CD14-positive monocyte (primary cell): Measurements from ENCODE around the gene FNDC11. TPM values are rescaled to one million over a fixed set of nuclear protein-coding genes. Genes with fewer than 3 reads are reported as not detected.
A peak's percentile ranks its signal among the peaks of the same experiment; 100 is the strongest.

Experiments
- DNase-seq, 3 donors: peaks; one replicate each; pipeline ENCODE4 v3.0.0-alpha.2; 2011 to 2022
- H2AFZ ChIP-seq: 2 replicates; pipeline ENCODE4 v1.6.0; 2012; ENCODE audit warnings: mild to moderate bottlenecking, low read depth, low read length, inconsistent platforms; ENCODE audit not compliant: insufficient read depth, poor library complexity, severe bottlenecking
- H3K27ac ChIP-seq, 2 donors: 1 replicate in 1 of 2; 2 replicates in 1 of 2; pipeline ENCODE4 v1.5.1; 2012 to 2013; ENCODE audit warnings: low read length in 2 of 2, control low read depth in 1 of 2, inconsistent platforms in 1 of 2, low read depth in 1 of 2, mild to moderate bottlenecking in 1 of 2
- H3K27me3 ChIP-seq, 2 donors: one replicate each; pipeline versions ENCODE4 v1.6.0 to v1.6.1; 2011 to 2013; ENCODE audit warnings: low read length in 2 of 2; ENCODE audit not compliant: control insufficient read depth in 2 of 2, insufficient read depth in 2 of 2
- H3K36me3 ChIP-seq, 2 donors: replicated peaks in 1 of 2; 1 replicate in 1 of 2; 2 replicates in 1 of 2; pipeline versions ENCODE4 v1.5.1 to v1.6.1; 2012 to 2013; ENCODE audit warnings: low read length in 2 of 2, control low read depth in 1 of 2, inconsistent platforms in 1 of 2, mild to moderate bottlenecking in 1 of 2; ENCODE audit not compliant: insufficient read depth in 2 of 2, control insufficient read depth in 1 of 2
- H3K4me1 ChIP-seq, 2 donors: 1 replicate in 1 of 2; 2 replicates in 1 of 2; pipeline versions ENCODE4 v1.5.1 to v1.6.1; 2012 to 2013; ENCODE audit warnings: low read length in 2 of 2, control low read depth in 1 of 2, inconsistent platforms in 1 of 2, mild to moderate bottlenecking in 1 of 2, moderate library complexity in 1 of 2; ENCODE audit not compliant: insufficient read depth in 2 of 2, control insufficient read depth in 1 of 2
- H3K4me2 ChIP-seq: replicated peaks from 2 replicates; pipeline ENCODE3; 2012; ENCODE audit warnings: low read length, moderate library complexity, mild to moderate bottlenecking; ENCODE audit not compliant: poor library complexity, severe bottlenecking; ENCODE audit errors: extremely low read depth
- H3K4me3 ChIP-seq, 3 experiments: fragments of 200-600 bp in 1 of 3; sonication (generic) in 1 of 3; replicated peaks in 1 of 3; 1 replicate in 2 of 3; 2 replicates in 1 of 3; pipeline ENCODE4 v1.5.1; 2011 to 2013; ENCODE audit warnings: low read length in 3 of 3, mild to moderate bottlenecking in 3 of 3, control low read depth in 2 of 3, low read depth in 2 of 3, inconsistent platforms in 1 of 3, moderate library complexity in 1 of 3
- H3K79me2 ChIP-seq: 2 replicates; pipeline ENCODE4 v1.6.0; 2012; ENCODE audit warnings: mild to moderate bottlenecking, control low read depth, inconsistent platforms, low read length, moderate library complexity; ENCODE audit not compliant: insufficient read depth
- H3K9ac ChIP-seq: 2 replicates; pipeline ENCODE4 v1.6.0; 2017; ENCODE audit warnings: low read length, mild to moderate bottlenecking; ENCODE audit not compliant: insufficient read depth, poor library complexity, severe bottlenecking
- H3K9me3 ChIP-seq, 2 donors: replicated peaks in 1 of 2; 1 replicate in 1 of 2; 2 replicates in 1 of 2; pipeline versions ENCODE4 v1.5.1 to v1.6.1; 2012 to 2013; ENCODE audit warnings: low read length in 2 of 2, control low read depth in 1 of 2; ENCODE audit not compliant: control insufficient read depth in 1 of 2, insufficient read depth in 1 of 2
- H4K20me1 ChIP-seq: 2 replicates; pipeline ENCODE4 v1.6.0; 2012; ENCODE audit warnings: mild to moderate bottlenecking, low read length, control low read depth, moderate library complexity; ENCODE audit not compliant: insufficient read depth
- H3K27ac Mint-ChIP-seq, 7 donors: one replicate each; pipeline ENCODE4 v1.8.0; 2020; ENCODE audit warnings: mild to moderate bottlenecking in 7 of 7, mixed read lengths in 7 of 7, moderate library complexity in 6 of 7, inconsistent platforms in 2 of 7
- H3K27me3 Mint-ChIP-seq, 3 donors: one replicate each; pipeline ENCODE4 v1.8.0; 2021 to 2022; ENCODE audit warnings: low read depth in 3 of 3, mild to moderate bottlenecking in 3 of 3, mixed read lengths in 3 of 3, moderate library complexity in 3 of 3, inconsistent platforms in 1 of 3
- H3K36me3 Mint-ChIP-seq, 2 donors: one replicate each; pipeline ENCODE4 v1.8.0; 2020; ENCODE audit warnings: mixed read lengths in 2 of 2, inconsistent platforms in 1 of 2, mild to moderate bottlenecking in 1 of 2
- H3K4me1 Mint-ChIP-seq: one replicate; pipeline ENCODE4 v1.8.0; 2020; ENCODE audit warnings: mild to moderate bottlenecking, mixed read lengths
- H3K4me3 Mint-ChIP-seq, 2 donors: one replicate each; pipeline ENCODE4 v1.8.0; 2020; ENCODE audit warnings: mild to moderate bottlenecking in 2 of 2, mixed read lengths in 2 of 2, moderate library complexity in 1 of 2
- H3K9me3 Mint-ChIP-seq, 7 donors: one replicate each; pipeline ENCODE4 v1.8.0; 2020 to 2022; ENCODE audit warnings: mixed read lengths in 7 of 7, mild to moderate bottlenecking in 6 of 7, moderate library complexity in 6 of 7, inconsistent platforms in 2 of 7
- CTCF ChIP-seq: fragments of 200-600 bp; IDR thresholded peaks from one replicate; pipeline ENCODE4 v1.8.0; 2022; ENCODE audit warnings: antibody characterized with exemption, mild to moderate bottlenecking
- WGBS: methylation state at CpG from one replicate; pipeline ENCODE4 v1.1.5; 2013; ENCODE audit warnings: missing lambda C conversion rate; ENCODE audit not compliant: insufficient coverage; 5-methylcytosine and 5-hydroxymethylcytosine counted together
- intact Hi-C, 2 donors: fragments of 100-400 bp; cut with micrococcal nuclease; formaldehyde crosslinking; loops; one replicate each; pipeline versions ENCODE4 v1.15.0 to v1.15.1; 2023
- polyA plus RNA-seq, 3 donors: library from polyadenylated mRNA; depleted of rRNA in 1 of 3; unstranded in 2 of 3; stranded (reverse) in 1 of 3; fragments of 300-500 nt in 2 of 3; fragments of >200 nt in 1 of 3; fragmentation: Illumina TruSeq in 2 of 3; gene quantifications; 1 replicate in 2 of 3; 2 replicates in 1 of 3; pipeline ENCODE4 v1.2.3, GENCODE V29; 2012 to 2021

FNDC11 gene
- polyA plus RNA-seq, 3 donors: 0.23 TPM; not detected in 2

DNA sequence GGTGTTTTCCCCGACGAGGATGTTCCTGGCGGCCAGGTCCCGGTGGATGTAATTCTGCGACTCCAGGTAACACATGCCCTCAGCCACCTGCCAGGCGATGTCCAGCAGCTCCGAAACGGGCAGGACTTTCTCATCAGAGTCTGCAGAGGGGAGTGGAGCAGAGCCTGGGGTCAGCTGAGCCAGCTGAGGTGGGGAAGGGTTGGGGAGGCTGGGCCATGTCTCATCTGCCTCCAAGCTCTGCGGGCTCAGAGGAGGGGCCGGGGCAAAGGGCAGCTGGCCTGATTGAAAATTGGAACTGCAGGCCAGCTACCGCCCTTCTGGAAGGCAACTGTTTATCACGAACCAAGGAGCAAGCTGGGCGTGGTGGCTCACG is 23.2 kb upstream of the FNDC11 start:
- Mint-ChIP-seq H3K9me3 (peaks cover 0 to 3% (median 0%) of the 10 kb centered on the region in 7 donors), H3K4me3 (no peak overlapping the region), H3K27ac (peak overlapping the region in 1 of 7 donors; percentile 54), H3K27me3 (peaks cover 7 to 26% (median 13%) of the 10 kb centered on the region in 3 donors), H3K4me1 (peaks cover 7% of the 10 kb centered on the region), H3K36me3 (no peaks in the 10 kb centered on the region)
- Histone ChIP-seq H3K4me3 (no peak overlapping the region), H3K4me1 (peaks cover 5 to 8% of the 10 kb centered on the region in 2 donors), H4K20me1 (no peaks in the 10 kb centered on the region), H2AFZ (no peak overlapping the region), H3K79me2 (no peaks in the 10 kb centered on the region), H3K9ac (no peak overlapping the region), H3K36me3 (no peaks in the 10 kb centered on the region), H3K27me3 (no peaks in the 10 kb centered on the region), H3K9me3 (no peaks in the 10 kb centered on the region), H3K27ac (no peak overlapping the region), H3K4me2 (no peak overlapping the region)
- DNase-seq: no peak
- no peak for TF ChIP-seq CTCF
- 92% methylated on average over 10 of the region's 14 CpGs for WGBS
- intact Hi-C loops: loop anchor here in 1 of 2 donors (10.0 kb wide), 1 partner anchor 334 kb away; the partner anchor contains the start of genes ABHD16B and TPD52L2

DNA sequence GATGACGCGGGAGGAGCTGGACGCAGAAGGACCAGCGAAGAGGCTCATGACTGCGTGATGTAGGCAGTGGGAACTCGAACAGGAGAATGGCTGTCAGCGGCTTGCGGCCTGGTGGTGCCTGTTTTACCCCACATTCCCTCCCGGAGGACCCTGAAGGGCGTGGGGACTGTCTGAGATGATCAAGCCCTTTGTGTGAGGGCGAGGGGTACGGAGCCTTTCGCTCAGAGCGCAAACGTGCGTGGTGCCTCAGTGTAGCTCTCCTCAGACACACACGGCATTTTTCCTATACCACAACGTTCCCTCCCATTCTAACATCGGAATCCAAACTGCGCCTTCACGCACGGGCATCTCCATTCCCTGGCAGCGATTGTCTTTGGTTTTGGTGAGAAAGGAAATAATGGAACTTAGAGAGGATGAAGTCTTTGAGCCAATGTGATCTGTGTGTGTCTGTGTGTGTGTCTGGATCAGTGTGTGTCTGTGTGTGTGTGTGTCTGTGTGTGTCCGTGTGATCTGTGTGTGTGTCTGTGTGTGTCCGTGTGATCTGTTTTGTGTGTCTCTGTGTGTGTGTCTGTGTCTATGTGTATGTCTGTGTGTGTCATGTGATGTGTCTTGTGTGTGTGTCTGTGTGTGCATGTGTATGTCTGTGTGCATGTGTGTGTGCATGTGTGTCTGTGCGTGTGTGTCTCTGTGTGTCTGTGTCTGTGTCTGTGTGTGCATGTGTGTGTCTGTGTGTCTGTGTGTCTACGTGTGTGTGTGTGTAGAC is 22.1 kb upstream of the FNDC11 start:
- Histone ChIP-seq H4K20me1 (no peaks in the 10 kb centered on the region), H3K79me2 (no peaks in the 10 kb centered on the region), H3K27ac (no peak overlapping the region), H3K9me3 (no peaks in the 10 kb centered on the region), H3K36me3 (no peaks in the 10 kb centered on the region), H3K4me2 (no peak overlapping the region), H2AFZ (no peak overlapping the region), H3K9ac (no peak overlapping the region), H3K4me1 (peaks cover 7 to 8% of the 10 kb centered on the region in 2 donors), H3K27me3 (no peaks in the 10 kb centered on the region), H3K4me3 (no peak overlapping the region)
- peaks cover 0 to 3% (median 0%) of the 10 kb centered on the region in 7 donors for H3K9me3 Mint-ChIP-seq
- no peak for DNase-seq
- peaks cover 0 to 2% of the 10 kb centered on the region in 2 donors for H3K36me3 Mint-ChIP-seq
- intact Hi-C loops: loop anchor here in 1 of 2 donors (10.0 kb wide), 1 partner anchor 333 kb away; the partner anchor contains the start of genes ABHD16B and TPD52L2
- H3K4me1 Mint-ChIP-seq: peaks cover 8% of the 10 kb centered on the region
- peak overlapping the region in 1 of 7 donors; percentile 0 for H3K27ac Mint-ChIP-seq
- 88% methylated on average over 13 of the region's 27 CpGs for WGBS
- no peak for TF ChIP-seq CTCF
- H3K27me3 Mint-ChIP-seq: peaks cover 7 to 25% (median 13%) of the 10 kb centered on the region in 3 donors
- no peak overlapping the region for H3K4me3 Mint-ChIP-seq
